Keratinocyte (primary cell): ENCODE data around the gene ACAP2. TPM values are rescaled to one million over a fixed set of nuclear protein-coding genes. Genes with fewer than 3 reads are reported as not detected.

Source experiments
- DNase-seq: peaks from one replicate; pipeline ENCODE4 v3.0.0-alpha.2; 2011; ENCODE audit warnings: low read depth, missing footprints, low spot score
- FAIRE-seq: peaks from 2 replicates; lab custom pipeline; 2011; peaks lifted over from hg19 to GRCh38; lab: Jason Lieb, UNC
- H2AFZ ChIP-seq: 2 replicates; pipeline ENCODE4 v1.6.0; 2012; ENCODE audit warnings: low read length, control low read depth, inconsistent platforms; ENCODE audit not compliant: control insufficient read depth
- H3K27ac ChIP-seq: 2 replicates; pipeline ENCODE4 v1.5.1; 2011; ENCODE audit warnings: low read length; ENCODE audit not compliant: control insufficient read depth, insufficient read depth
- H3K27me3 ChIP-seq: 3 replicates; pipeline ENCODE4 v1.6.0; 2011; ENCODE audit warnings: low read length; ENCODE audit not compliant: control insufficient read depth, insufficient read depth; ENCODE audit errors: extremely low read depth
- H3K36me3 ChIP-seq, 2 experiments: 2 replicates in 1 of 2; 3 replicates in 1 of 2; pipeline ENCODE4 v1.5.1; 2011; ENCODE audit warnings: low read length in 2 of 2, mild to moderate bottlenecking in 1 of 2; ENCODE audit not compliant: control insufficient read depth in 2 of 2, insufficient read depth in 2 of 2; ENCODE audit errors: extremely low read depth in 1 of 2
- H3K4me1 ChIP-seq: 3 replicates; pipeline ENCODE4 v1.5.1; 2011; ENCODE audit warnings: low read length; ENCODE audit not compliant: control insufficient read depth, insufficient read depth; ENCODE audit errors: extremely low read depth
- H3K4me2 ChIP-seq: 3 replicates; pipeline ENCODE4 v1.6.0; 2011; ENCODE audit warnings: low read depth, low read length; ENCODE audit not compliant: control insufficient read depth, insufficient read depth; ENCODE audit errors: extremely low read depth
- H3K4me3 ChIP-seq, 3 experiments: fragments of 200-600 bp in 1 of 3; sonication (generic) in 1 of 3; 2 replicates in 2 of 3; 3 replicates in 1 of 3; pipeline ENCODE4 v1.5.1; 2011 to 2016; ENCODE audit warnings: low read length in 3 of 3, mild to moderate bottlenecking in 3 of 3, control low read depth in 2 of 3, inconsistent platforms in 1 of 3, low read depth in 1 of 3, mixed read lengths in 1 of 3, mixed run types in 1 of 3, moderate library complexity in 1 of 3; ENCODE audit not compliant: control insufficient read depth in 2 of 3, insufficient read depth in 2 of 3; ENCODE audit errors: extremely low read depth in 1 of 3
- H3K79me2 ChIP-seq: 2 replicates; pipeline ENCODE4 v1.6.0; 2012; ENCODE audit warnings: low read length; ENCODE audit not compliant: control insufficient read depth, insufficient read depth
- H3K9ac ChIP-seq: 3 replicates; pipeline ENCODE4 v1.6.0; 2011; ENCODE audit warnings: low read length; ENCODE audit not compliant: control insufficient read depth, insufficient read depth; ENCODE audit errors: extremely low read depth
- H3K9me1 ChIP-seq: 3 replicates; pipeline ENCODE4 v1.6.0; 2011; ENCODE audit warnings: low read length; ENCODE audit not compliant: control insufficient read depth, insufficient read depth; ENCODE audit errors: extremely low read depth
- H3K9me3 ChIP-seq: 2 replicates; pipeline ENCODE4 v1.5.1; 2012; ENCODE audit warnings: low read depth, low read length; ENCODE audit not compliant: control insufficient read depth
- H4K20me1 ChIP-seq: 3 replicates; pipeline ENCODE4 v1.6.0; 2011; ENCODE audit warnings: low read length; ENCODE audit not compliant: control insufficient read depth, insufficient read depth; ENCODE audit errors: extremely low read depth
- CTCF ChIP-seq, 3 experiments: IDR thresholded peaks in 1 of 3; conservative IDR thresholded peaks in 1 of 3; optimal IDR thresholded peaks in 1 of 3; 2 replicates in 2 of 3; 3 replicates in 1 of 3; pipeline versions ENCODE3 to v1.5.1; 2011; ENCODE audit warnings: low read length in 3 of 3, mild to moderate bottlenecking in 3 of 3, moderate library complexity in 2 of 3, control low read depth in 1 of 3, inconsistent platforms in 1 of 3; ENCODE audit not compliant: insufficient read depth in 2 of 3; ENCODE audit errors: extremely low read depth in 1 of 3
- EZH2 ChIP-seq: IDR thresholded peaks from one replicate; pipeline ENCODE4 v1.6.1; 2012; ENCODE audit warnings: inconsistent platforms, mild to moderate bottlenecking, low read length, moderate library complexity
- dilution Hi-C: fragments of 300-500 bp; cut with MboI; formaldehyde crosslinking; loops from one replicate; pipeline ENCODE4 v1.7.0; 2020; ENCODE audit warnings: low sequenced_read_pairs; ENCODE audit not compliant: extremely low pct_ligation_motif_present
- polyA plus RNA-seq, 5 experiments: library from polyadenylated mRNA; depleted of rRNA in 3 of 5; stranded (reverse) in 3 of 5; stranded (forward) in 1 of 5; unstranded in 1 of 5; fragments of >200 nt; gene quantifications; 1 replicate in 1 of 5; 2 replicates in 3 of 5; 3 replicates in 1 of 5; pipeline versions ENCODE4 v1.2.1 to v1.2.3, GENCODE V29; 2011 to 2012; ENCODE audit warnings: missing spikeins in 2 of 5, low read depth in 1 of 5, low replicate concordance in 1 of 5

The ACAP2 gene
- polyA plus RNA-seq, 1 donor (not counting 4 experiments of a cell fraction or from before 2014, with no cell fraction given) = 23.5 TPM

GRCh38 chr3:195441476-195441991, 1.3 kb downstream of the ACAP2 start:
- H4K20me1 ChIP-seq = peaks cover 4% of the 10 kb centered on the region
- peak overlapping the region; percentile 72 for H3K27ac ChIP-seq
- dilution Hi-C loops = no loop called here
- H3K9me1 ChIP-seq = no peaks in the 10 kb centered on the region
- H3K9me3 ChIP-seq = no peaks in the 10 kb centered on the region
- FAIRE-seq (no peak), DNase-seq (no peak)
- TF ChIP-seq EZH2 (no peak), CTCF (optimal IDR thresholded peaks at IDR 0.05 in 1 of 3, IDR thresholded peaks at IDR 0.05 in 1 of 3, conservative IDR thresholded peaks at IDR 0.05 in 1 of 3; ENCODE audit: extremely low read depth in 1 of 3, insufficient read depth in 2 of 3, low read length in 3 of 3) (no peak)
- peaks cover 56% of the 10 kb centered on the region for H3K79me2 ChIP-seq
- H2AFZ ChIP-seq = peak overlapping the region; percentile 65
- H3K9ac ChIP-seq = peak overlapping the region; percentile 84
- peak overlapping the region; percentile 69 to 92 (median 90) for H3K4me3 ChIP-seq
- H3K27me3 ChIP-seq = no peaks in the 10 kb centered on the region
- no peaks in the 10 kb centered on the region for H3K36me3 ChIP-seq
- H3K4me2 ChIP-seq = peak overlapping the region; percentile 92
- H3K4me1 ChIP-seq = peaks cover 27% of the 10 kb centered on the region

- H3K9me3 ChIP-seq = no peaks in the 10 kb centered on the region
- peaks cover 27% of the 10 kb centered on the region for H3K4me1 ChIP-seq
- peaks cover 60% of the 10 kb centered on the region for H3K79me2 ChIP-seq
- peak overlapping the region; percentile 69 to 92 (median 90) for H3K4me3 ChIP-seq
- dilution Hi-C loops = no loop called here
- H2AFZ ChIP-seq = no peak overlapping the region
- H3K27ac ChIP-seq = peak overlapping the region; percentile 72
- H3K9ac ChIP-seq = peak overlapping the region; percentile 84
- peaks cover 4% of the 10 kb centered on the region for H4K20me1 ChIP-seq
- no peak for TF ChIP-seq EZH2
- no peak for TF ChIP-seq CTCF (optimal IDR thresholded peaks at IDR 0.05 in 1 of 3, IDR thresholded peaks at IDR 0.05 in 1 of 3, conservative IDR thresholded peaks at IDR 0.05 in 1 of 3; ENCODE audit: extremely low read depth in 1 of 3, insufficient read depth in 2 of 3, low read length in 3 of 3)
- no peak for FAIRE-seq
- no peak for DNase-seq
- H3K9me1 ChIP-seq = no peaks in the 10 kb centered on the region
- peak overlapping the region; percentile 92 for H3K4me2 ChIP-seq
- H3K27me3 ChIP-seq = no peaks in the 10 kb centered on the region
- H3K36me3 ChIP-seq = no peaks in the 10 kb centered on the region
These were observed 1.8 kb downstream of the ACAP2 start for GRCh38 chr3:195441051-195441450.
